ENCODE results near the gene PCMT1.

DNA sequence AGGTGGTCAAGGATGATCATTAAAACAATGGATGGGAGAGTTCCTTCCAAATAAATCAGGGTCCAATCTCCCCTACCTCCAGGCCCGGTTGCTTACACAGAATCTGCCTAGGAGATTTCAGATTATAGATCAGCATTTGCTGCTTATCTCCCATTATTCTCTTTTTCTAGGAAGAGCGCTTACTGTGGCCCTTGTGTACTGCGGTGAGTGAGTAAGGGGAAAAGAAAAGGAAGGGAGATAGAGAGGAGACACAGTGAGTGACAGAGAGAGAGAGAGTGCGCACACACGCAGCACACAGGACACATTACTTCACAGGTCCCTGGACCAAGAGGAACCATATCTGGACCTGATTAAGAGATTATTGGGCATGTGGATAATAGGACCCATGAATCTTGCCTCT is 37.8 kb upstream of the PCMT1 start:
- TF ChIP-seq EZH2 (conservative IDR thresholded peaks at IDR 0.05; ENCODE audit: low read depth, low read length) (no peak), BCL6 (CRISPR knock-in tag; IDR thresholded peaks at IDR 0.05) (no peak), NFE2L1 (CRISPR knock-in tag; IDR thresholded peaks at IDR 0.05; ENCODE audit: borderline replicate concordance) (no peak), SRSF4 (IDR thresholded peaks at IDR 0.05; ENCODE audit: low read depth, low read length, poor library complexity, severe bottlenecking) (no peak), TP53 (CRISPR knock-in tag; conservative IDR thresholded peaks at IDR 0.05) (no peak)
